NCI-H446 (cell line): Measurements from ENCODE around the gene CNTF.
"Not testable (repeated sequence)": the region's sequence is repeated elsewhere in the genome, so short reads cannot be mapped to it uniquely, and the experiment has no call there.

ENCODE experiments used
- DNase-seq, 2 experiments: peaks; one replicate each; lab custom pipeline; 2025; lab: John Stamatoyannopoulos, UW

The CNTF gene, protein sequence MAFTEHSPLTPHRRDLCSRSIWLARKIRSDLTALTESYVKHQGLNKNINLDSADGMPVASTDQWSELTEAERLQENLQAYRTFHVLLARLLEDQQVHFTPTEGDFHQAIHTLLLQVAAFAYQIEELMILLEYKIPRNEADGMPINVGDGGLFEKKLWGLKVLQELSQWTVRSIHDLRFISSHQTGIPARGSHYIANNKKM

DNA sequence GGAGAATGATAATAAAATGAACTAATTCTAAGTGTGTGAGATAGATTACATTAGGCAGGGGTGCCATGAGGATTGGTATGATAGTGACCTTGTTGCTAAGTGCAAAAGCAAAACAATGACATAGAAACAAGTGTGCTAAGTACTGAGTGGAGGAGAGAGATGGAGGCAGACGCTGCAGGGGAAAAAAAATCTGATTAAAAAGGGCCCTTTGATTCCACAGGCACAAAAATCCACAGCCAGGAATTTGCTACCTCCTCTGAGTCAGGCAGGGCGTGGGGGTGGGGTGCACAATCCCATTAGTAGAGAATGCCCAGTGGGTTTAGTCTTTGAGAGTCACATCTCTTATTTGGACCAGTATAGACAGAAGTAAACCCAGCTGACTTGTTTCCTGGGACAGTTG is at the start of gene CNTF:
TSS of gene CNTF (plus strand) at position 322 of the 400 bp plus-strand sequence. CDS start 88 bp downstream, outside the sequence.
- no peak for DNase-seq

DNA sequence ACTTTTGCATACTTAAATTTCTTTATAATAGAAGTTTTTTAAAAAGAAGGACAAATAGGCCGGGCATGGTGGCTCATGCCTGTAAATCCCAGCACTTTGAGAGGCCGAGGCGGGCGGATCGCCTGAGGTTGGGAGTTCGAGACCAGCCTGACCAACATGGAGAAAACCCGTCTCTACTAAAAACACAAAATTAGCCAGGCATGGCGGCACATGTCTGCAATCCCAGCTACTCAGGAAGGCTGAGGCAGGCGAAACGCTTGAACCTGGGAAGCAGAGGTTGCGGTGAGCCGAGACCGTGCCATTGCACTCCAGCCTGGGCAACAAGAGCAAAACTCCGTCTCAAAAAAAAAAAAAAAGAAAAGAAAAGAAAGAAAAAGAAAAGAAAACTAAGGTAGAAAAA is 49.6 kb upstream of the CNTF start:
- DNase-seq = not testable (repeated sequence)

DNA sequence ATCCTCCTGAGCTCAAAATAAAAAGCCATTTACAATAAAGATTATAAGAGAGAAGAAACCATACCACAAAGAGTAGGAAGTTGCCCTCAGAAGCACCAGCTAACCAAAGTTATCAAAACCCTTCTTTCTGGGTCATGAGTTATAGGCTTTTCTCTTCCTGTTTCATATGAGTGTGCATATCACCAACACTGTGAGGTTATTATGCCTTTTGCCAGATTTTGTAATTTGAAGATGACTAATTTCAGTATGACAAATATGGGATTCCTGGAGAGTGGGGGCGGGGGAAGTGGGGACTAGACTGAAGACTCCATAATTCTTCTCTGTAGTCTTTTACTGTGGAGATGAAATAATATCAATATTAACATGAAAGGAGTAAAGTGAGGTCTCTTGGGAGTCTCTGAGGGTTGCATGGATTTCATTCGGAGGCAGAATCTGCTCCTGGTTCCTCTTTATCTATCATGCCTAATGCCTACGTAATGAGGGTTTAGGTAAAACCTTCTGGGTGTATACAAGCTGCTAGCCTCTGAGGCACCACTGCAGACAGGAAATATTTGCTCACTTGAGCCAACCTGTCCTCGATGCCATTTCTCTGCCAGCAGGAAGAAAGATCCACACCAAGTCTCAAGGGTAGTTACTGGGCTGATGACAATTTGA is 48.9 kb upstream of the CNTF start:
- DNase-seq = peak; percentile 3 to 55

DNA sequence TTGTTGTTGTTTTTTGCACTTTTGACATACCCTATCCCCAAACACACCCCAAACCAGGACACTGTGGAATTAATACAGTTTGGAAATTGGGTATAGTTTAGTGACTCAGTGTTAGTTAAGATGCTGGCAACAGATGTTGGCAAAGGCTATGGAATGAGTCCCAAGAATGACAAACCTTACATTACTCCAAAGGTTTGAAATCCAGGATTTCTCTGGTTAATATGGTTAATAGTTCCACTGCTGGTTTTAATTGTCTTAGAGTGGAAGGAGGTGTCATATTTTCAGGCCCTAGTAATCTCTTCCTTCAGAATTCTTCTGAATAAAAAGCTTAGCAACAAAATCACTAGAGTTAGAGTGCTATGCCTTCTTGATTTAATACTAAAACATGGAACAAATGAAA is 47.6 kb upstream of the CNTF start:
- DNase-seq = peak; percentile 27

DNA sequence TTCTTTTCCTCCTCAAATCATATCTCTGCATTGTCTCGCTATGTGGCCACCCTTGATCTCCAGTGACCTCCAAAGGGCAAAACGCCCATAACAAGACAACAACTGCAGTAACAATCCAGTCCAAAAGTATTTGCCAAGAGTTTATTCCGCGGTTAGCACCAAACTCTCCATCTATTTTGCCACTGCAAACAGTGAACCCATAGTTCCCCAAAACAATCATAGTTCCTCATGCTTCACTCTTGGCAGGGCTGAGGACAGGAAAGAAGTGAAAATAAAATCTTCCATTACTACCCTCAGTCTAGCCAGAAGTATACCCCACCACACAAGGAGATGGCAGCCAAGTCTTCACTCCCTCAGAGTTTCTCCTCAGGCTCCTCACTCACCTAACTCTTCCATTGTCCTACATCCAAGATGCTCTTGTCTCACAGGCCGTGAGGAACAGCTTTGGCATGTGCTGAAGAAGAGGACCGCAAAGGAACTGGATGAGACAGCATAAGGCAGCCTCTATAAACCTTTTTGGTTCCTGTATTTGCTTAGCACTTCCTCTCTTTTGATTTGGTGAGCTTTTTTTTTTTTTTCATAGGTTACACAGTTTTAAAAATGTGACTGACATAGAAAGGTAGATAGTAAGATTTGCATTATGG is 47.0 kb upstream of the CNTF start, which contains the start of gene LPXN:
TSS of gene LPXN (minus strand) at position 480 of the 644 bp plus-strand sequence. CDS start at position 396, 84 bp downstream.
- DNase-seq = no peak

DNA sequence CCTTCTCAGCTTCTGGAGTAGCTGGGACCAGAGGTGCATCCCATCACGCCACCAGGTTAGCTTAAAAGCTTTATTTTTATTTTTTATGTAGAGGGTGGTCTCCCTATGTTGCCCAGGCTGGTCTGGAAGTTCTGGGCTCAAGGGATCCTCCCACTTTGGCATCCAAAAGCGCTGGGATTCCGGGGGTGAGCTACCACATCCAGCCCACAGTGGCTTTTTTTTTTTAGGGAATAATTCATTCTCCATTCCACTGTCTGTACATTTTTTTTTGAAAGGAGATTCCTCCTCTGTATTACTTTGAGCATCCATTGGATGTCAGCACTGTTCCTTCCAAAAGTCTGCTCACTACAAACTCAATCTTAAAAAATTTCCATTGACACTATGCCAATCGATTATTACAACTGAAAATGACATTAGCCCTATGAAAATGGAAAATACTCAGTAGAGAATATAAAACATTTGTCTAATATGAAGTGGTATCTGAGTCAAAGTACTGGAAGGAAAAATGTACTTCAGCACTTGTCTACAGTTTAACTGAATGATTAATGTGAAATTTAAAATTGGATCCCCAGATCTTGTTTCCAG is 45.5 kb upstream of the CNTF start:
- DNase-seq = peak; percentile 20 to 23

DNA sequence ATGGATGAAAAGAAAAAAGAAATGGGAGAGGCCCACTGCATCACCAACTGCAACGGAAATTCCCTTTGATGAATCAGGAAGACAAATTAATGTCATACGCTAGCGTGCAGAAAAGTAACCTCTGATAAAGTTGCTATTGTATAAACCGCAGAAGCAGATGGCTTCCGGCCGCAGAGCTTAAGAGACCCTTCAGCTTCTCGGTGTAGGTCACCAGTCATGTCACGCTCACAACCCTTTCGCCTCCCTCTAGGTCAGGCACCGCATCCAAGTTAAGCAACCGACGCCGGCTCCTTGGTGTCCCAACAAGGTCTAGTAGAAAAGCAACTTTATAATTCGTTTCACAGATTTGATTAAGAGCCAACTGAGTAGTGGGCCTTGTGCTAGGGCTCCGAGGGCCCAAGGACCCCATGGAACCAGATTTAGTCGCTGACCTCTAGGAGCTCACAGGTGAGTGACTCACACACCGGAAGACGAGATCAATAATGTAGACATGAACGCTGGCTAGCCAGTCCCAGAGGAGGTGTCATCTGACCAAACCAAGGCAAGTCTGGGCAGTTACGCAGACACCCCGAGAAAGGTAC is 44.8 kb upstream of the CNTF start:
- DNase-seq = peak in 1 of 2 experiments; percentile 71

DNA sequence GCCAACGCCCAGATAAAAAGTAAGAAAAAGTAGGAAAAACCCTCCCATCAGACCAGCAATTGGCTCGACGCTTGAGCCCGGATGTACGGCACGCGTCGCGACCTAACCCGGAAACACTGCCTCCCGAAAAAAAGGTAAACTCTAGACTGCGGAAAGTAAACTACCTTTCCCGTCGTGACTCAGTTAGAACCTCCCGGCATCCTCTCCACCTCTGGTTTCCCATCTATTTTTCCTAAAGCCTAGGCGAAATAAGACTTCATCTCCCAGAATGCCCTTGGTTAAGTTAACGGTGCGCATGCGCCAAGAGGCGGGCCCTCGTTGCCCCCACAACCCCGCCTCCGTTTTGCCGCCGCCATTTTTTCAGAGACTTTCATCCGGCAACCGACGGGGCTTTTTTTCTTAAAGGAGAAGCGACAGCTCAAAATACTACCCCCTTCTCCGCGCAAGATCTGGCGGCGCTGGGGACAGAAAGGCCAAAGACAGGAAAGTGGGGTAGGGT is 44.3 kb upstream of the CNTF start:
- peak; percentile 96 to 99 for DNase-seq

DNA sequence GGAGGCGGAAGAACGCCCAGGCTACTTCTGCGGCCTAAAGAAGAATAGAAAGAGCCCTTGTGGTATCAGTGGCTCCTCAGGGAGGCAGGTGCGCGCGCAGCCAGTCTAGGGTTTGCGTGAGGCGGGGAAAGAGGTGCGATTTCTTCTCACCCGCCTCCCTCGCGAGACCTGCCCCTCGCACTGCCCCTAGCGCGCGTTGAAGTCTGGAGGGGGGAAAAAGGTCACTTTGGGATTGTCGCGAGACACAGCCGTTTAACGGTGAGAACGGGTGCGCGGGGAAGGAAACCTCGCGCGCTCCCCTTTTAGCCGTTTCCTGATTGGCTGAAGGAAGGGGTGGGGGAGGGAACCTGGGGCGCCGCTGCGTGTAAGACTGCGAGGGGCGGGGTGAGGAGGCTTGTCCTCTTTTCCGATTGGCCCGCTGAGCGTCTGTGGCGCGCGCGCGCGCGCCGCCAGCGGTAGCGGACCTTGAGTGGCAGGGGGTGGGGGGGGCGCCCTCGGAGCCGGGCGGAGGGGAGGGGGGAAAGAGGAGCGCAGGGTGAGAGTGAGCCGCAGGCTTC is 43.8 kb upstream of the CNTF start, which contains the start of gene ZFP91:
TSS of gene ZFP91 (plus strand) at position 429 of the 557 bp plus-strand sequence. CDS start 219 bp downstream, outside the sequence.
- DNase-seq = peak; percentile 95 to 99

DNA sequence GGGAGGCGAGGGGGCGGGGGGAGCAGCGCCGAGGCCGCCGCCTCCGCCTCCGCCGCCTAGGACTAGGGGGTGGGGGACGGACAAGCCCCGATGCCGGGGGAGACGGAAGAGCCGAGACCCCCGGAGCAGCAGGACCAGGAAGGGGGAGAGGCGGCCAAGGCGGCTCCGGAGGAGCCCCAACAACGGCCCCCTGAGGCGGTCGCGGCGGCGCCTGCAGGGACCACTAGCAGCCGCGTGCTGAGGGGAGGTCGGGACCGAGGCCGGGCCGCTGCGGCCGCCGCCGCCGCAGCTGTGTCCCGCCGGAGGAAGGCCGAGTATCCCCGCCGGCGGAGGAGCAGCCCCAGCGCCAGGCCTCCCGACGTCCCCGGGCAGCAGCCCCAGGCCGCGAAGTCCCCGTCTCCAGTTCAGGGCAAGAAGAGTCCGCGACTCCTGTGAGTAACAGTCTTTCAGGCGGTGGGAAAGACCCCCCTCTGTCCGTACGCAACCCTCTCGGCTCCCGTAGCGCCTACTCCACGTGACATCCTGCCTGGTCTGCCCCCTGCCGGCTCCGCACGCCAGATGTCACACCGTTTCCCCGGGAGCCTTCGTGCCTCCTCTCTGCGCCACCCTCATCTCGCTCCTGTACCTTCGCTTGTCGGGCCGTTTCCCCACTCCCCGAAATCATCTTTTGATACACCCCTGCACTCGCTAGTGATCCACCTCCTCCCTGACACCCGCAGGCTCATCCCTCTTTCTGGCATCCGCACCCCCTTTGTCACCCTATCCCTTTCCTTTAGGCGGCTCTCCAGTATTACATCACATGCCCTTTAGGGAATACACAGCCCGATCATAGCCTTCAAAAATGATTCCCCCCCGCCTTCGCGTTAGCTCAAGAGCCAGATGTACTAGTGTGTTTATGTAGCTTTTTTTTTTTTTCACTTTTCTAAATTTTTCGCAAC is 43.0 kb upstream of the CNTF start:
- peak; percentile 91 to 92 for DNase-seq

DNA sequence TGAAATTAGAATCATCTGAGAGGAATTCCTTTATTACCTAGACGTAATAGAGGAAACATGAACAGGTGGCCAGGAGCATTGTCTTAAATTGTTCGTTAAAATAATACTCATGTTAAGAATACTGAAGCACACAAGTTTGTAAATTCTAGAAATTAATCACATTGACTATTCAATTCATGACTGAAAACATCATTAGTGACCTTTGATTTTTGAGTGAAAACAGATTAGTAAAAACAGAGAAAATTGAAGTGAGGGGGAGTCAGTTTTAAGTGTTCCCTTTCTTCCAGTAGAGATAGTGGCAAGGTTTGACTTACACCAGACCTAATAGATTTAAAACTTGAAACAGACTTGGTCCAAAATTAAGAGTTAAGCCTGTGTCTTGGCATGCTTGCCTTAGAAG is 42.2 kb upstream of the CNTF start:
- DNase-seq = no peak

DNA sequence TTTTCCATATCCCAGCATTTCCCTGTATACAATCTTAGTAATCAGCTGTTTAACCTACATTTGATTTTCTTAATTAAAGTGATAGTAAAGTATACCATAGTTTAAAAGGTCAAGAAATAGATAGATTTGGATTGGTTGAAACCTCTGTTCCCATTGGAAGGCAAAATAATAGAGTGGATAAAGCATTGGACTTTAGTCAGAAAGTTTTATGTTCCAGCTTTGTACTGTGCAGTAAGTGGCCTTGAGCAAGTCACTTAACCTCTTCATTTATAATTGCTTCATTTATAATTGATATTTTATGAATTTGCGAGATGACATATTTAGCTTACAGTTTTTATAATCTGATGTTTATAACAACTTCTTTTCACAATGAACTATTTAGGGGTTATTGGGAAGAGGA is 40.0 kb upstream of the CNTF start:
- DNase-seq = no peak

DNA sequence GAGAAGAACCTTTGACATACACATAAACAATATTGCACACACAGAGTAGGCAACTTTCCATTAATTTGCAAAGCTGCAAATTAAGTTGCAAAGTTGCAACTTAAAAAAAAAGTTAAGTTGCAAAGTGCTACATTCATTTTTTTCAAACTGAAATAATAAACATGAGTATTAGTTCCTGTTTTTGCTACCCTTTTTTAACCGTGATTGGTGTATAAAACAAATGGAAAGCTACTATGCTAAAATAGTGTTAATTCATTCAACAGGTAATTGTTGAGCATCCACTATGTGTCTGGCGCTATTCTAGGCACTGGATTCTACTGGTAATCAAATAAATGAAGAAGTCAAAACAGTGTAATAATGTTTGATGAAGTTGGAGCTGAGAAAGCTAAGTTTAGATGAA is 35.5 kb upstream of the CNTF start:
- DNase-seq = no peak

DNA sequence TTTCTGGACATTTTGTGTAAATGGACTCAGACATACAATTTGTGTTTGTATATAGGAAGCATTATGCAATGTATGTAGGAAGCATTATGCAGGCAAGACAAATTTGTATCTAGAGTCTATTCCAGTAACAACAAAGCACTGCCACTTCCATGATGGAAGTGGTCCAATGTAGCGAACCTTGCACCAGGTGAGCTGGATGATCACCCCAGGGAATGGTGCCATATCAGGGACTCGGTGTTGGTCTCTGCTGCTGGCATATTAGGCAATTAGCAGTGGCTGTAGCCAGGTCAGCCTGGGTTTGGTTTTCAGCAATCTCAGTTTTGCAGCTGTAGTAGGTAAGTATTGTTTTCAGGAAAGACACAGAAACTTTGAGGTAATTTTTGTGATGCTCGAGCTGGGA is 30.8 kb upstream of the CNTF start:
- DNase-seq = no peak

DNA sequence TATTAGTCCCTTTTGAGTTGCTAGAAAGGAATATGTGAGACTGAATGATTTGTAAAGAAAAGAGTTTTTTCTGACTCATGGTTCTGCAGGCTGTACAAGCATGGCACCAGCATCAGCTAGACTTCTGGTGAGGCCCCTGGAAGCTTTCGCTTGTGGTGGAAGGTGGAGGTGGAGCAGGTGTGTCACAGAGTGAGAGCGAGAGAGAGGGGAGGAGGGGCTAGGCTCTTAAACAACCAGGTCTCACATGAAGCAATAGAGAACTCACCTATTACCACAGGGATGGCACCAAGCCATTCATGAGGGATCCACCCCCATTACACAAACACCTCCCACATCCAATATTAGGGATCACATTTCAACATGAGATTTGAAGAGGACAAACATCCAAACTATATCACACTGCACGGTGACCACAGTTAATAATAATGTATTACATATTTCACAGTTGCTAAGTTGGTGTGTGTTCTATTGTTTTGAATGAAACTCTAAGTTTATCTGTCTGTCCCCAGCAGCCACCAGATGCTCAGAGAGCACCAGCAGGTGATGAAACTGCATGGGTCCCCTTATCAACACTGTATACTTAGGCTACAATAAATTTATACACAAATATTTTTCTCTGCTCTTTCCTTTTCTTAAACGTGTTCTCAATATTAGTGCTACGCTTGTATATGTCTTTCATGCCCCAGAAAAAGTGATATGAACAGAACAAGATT is 29.5 kb upstream of the CNTF start:
- DNase-seq = no peak

DNA sequence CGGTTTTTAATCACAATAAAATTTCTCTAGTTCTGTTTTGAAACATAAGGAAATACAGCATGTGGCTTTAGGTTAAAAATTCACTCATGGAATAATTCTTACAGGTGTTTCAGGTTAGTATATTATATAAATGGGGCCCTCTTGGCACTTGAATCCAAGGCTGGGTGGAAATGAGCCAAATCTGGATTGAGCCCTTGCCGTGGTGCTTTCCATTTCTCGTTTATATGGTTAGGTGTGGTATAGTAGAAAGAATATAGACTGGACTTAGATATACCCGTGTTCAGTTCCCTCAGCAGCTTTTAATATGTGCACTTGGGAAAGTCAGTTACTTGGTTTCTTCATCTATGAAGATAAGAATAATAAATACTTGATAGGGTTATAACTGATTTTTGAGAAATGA is 27.6 kb upstream of the CNTF start:
- DNase-seq = no peak

DNA sequence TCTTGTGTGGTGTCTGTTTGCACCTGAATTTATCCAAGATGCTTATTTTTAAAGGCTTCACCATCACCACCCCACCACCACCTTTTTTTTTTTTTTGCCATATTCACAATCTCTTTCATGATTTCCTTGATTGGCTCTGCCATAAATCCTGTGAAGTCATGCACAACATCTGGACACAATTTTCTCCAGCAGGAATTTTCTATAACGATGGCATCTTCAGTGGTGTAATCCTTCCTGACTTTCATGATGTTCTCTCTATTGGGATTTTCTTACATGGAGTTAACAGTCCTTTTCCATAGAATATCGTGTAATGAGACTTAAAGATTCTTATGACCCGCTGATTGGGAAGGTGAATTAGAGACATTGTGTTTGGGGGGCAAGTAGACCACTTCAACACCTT is 25.8 kb upstream of the CNTF start:
- DNase-seq = no peak

DNA sequence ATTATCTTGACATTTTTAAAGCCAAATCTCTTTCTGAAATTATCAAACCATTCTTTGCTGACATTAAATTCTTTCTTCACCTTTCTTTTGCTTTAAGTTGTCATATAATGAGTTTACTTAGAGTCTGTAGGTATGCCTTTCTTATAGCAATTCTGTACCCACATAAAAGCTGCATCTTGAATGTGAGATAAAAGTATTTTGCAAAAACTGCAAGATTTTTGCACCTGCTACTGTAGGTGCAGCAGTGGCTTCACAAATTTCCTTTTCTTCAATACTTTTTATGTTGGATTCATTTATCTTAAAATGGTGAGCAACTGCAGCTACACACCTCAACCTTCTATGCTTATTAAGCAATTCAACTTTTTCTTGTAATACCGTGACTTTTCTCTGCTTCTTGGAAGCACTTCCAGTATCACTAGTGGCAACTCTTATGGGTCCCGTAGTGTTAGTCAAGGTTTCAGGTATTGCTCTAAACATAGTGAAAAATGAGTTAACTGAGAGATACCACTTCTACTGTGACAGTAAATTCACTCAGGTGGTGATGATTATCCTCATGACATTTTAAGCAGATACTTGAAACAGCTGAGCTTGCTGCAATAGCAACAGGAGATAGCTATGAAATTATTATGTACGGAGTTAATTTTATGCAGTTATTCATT is 24.9 kb upstream of the CNTF start:
- no peak for DNase-seq

DNA sequence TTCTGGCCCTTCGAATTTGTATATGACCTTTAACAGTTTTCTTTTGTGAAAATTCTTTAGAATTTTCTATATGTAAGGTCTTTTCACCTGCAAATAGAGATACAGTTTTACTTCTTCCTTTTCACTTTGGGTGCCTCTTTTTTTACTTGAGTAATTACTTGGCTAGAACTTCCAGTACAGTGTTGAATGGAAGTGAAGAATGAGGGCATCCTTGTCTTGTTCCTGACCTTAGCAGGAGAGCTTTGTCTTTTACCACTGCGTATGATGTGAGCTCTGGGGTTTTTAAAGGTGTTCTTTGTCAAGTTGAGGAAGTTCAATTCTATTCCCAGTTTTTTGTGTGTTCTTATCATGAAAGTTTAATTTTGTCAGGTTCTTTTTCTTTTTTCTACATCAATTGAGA is 22.0 kb upstream of the CNTF start:
- DNase-seq = no peak
